Measurements from ENCODE around the gene RBBP9. TPM values are rescaled to one million over a fixed set of nuclear protein-coding genes. Genes with fewer than 3 reads are reported as not detected.

The RBBP9 gene
- total RNA-seq, 1 experiment from 2014 or later = 34.7 TPM

- Mint-ChIP-seq H3K27me3 (ENCODE audit: insufficient read depth, unreplicated experiment) (no peaks in the 10 kb centered on the region), H3K27ac (ENCODE audit: unreplicated experiment) (no peak overlapping the region), H3K9me3 (ENCODE audit: unreplicated experiment) (peaks cover 9% of the 10 kb centered on the region), H3K4me3 (ENCODE audit: unreplicated experiment) (no peak overlapping the region), H3K36me3 (ENCODE audit: insufficient read depth, unreplicated experiment) (no peaks in the 10 kb centered on the region), H3K4me1 (ENCODE audit: low read depth, unreplicated experiment) (no peaks in the 10 kb centered on the region)
- H3K4me1 ChIP-seq = no peaks in the 10 kb centered on the region
- H3K9me3 ChIP-seq = no peaks in the 10 kb centered on the region
- H3K36me3 ChIP-seq (ENCODE audit: control insufficient read depth, insufficient read depth, low read length) = no peaks in the 10 kb centered on the region
- ChIA-PET POLR2A (no interaction called here), CTCF (no interaction called here)
- intact Hi-C loops (cut with micrococcal nuclease; ENCODE audit: unreplicated experiment) = no loop called here
- no peaks in the 10 kb centered on the region for H3K27me3 ChIP-seq (replicated peaks; ENCODE audit: control insufficient read depth, insufficient read depth, low read length)
- TF ChIP-seq, protein P1, sequence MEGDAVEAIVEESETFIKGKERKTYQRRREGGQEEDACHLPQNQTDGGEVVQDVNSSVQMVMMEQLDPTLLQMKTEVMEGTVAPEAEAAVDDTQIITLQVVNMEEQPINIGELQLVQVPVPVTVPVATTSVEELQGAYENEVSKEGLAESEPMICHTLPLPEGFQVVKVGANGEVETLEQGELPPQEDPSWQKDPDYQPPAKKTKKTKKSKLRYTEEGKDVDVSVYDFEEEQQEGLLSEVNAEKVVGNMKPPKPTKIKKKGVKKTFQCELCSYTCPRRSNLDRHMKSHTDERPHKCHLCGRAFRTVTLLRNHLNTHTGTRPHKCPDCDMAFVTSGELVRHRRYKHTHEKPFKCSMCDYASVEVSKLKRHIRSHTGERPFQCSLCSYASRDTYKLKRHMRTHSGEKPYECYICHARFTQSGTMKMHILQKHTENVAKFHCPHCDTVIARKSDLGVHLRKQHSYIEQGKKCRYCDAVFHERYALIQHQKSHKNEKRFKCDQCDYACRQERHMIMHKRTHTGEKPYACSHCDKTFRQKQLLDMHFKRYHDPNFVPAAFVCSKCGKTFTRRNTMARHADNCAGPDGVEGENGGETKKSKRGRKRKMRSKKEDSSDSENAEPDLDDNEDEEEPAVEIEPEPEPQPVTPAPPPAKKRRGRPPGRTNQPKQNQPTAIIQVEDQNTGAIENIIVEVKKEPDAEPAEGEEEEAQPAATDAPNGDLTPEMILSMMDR (IDR thresholded peaks at IDR 0.05; ENCODE audit: insufficient read depth in 1 of 2, low read depth in 1 of 2, low read length in 1 of 2, severe bottlenecking in 1 of 2, unreplicated experiment in 1 of 2) = no peak
- no peak for DNase-seq
- no TSS peak for BruUV-seq (replicated peaks)
- no peak overlapping the region for H3K4me3 ChIP-seq (ENCODE audit: low read depth, low read length)
Observed at GRCh38 chr20:18456600-18456999, 40.4 kb downstream of the RBBP9 start.

DNA sequence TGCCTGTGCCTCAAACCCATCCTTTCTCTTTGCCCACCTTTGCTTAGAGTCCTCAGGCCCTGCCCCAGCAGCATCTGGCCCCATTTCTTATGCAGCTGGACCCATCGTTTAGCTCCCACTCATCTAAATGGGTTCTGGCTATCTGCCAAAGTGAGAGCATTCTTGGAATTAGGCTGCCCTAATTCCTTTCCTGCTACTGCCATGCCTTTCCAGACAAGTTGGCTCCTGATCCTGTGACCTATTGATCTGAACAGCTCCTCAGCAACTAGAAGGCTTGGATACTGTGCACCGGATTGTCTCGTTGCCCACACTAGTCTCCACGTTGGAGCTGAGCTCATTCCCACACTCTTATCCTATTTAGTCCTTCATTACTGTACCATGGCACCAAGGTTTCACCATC lies 53.1 kb downstream of the RBBP9 start:
- Mint-ChIP-seq H3K9me3 (ENCODE audit: unreplicated experiment) (no peaks in the 10 kb centered on the region), H3K4me1 (ENCODE audit: low read depth, unreplicated experiment) (no peaks in the 10 kb centered on the region), H3K4me3 (ENCODE audit: unreplicated experiment) (no peak overlapping the region), H3K36me3 (ENCODE audit: insufficient read depth, unreplicated experiment) (no peaks in the 10 kb centered on the region), H3K27ac (ENCODE audit: unreplicated experiment) (no peak overlapping the region), H3K27me3 (ENCODE audit: insufficient read depth, unreplicated experiment) (no peaks in the 10 kb centered on the region)
- TF ChIP-seq, protein P1 (IDR thresholded peaks at IDR 0.05; ENCODE audit: insufficient read depth in 1 of 2, low read depth in 1 of 2, low read length in 1 of 2, severe bottlenecking in 1 of 2, unreplicated experiment in 1 of 2) = no peak
- intact Hi-C loops (cut with micrococcal nuclease; ENCODE audit: unreplicated experiment) = no loop called here
- Histone ChIP-seq H3K27me3 (replicated peaks; ENCODE audit: control insufficient read depth, insufficient read depth, low read length) (no peaks in the 10 kb centered on the region), H3K36me3 (ENCODE audit: control insufficient read depth, insufficient read depth, low read length) (no peaks in the 10 kb centered on the region), H3K4me3 (ENCODE audit: low read depth, low read length) (no peak overlapping the region), H3K4me1 (no peaks in the 10 kb centered on the region), H3K9me3 (no peaks in the 10 kb centered on the region)
- POLR2A ChIA-PET = no interaction called here
- no TSS peak for BruUV-seq (replicated peaks)
- DNase-seq = no peak
- CTCF ChIA-PET = no interaction called here

DNA sequence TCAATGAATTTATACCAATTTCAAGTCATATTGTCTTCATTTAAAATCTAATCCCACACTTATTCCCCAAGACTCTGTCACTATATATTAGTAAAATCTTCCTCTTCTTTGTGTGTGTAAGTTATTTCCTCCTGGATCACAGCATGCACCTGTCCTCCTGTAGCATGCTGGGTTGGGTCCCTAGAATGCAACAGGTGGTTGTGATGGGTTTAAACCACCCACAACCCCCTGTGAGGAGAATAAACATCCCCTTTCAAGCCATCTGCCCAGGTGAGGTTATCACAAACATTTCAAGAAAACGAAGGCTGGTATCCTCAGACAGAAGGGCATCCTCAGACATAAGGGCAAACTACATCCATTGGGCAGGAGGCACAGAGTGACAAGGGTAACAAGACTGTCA lies 56.6 kb downstream of the RBBP9 start:
- H3K36me3 ChIP-seq (ENCODE audit: control insufficient read depth, insufficient read depth, low read length) = no peaks in the 10 kb centered on the region
- H3K9me3 Mint-ChIP-seq (ENCODE audit: unreplicated experiment) = no peaks in the 10 kb centered on the region
- TF ChIP-seq, protein P1 (IDR thresholded peaks at IDR 0.05; ENCODE audit: insufficient read depth in 1 of 2, low read depth in 1 of 2, low read length in 1 of 2, severe bottlenecking in 1 of 2, unreplicated experiment in 1 of 2) = no peak
- no peak overlapping the region for H3K4me3 ChIP-seq (ENCODE audit: low read depth, low read length)
- no peaks in the 10 kb centered on the region for H3K4me1 ChIP-seq
- H3K27ac Mint-ChIP-seq (ENCODE audit: unreplicated experiment) = no peak overlapping the region
- no peak overlapping the region for H3K4me3 Mint-ChIP-seq (ENCODE audit: unreplicated experiment)
- CTCF ChIA-PET = no interaction called here
- no peaks in the 10 kb centered on the region for H3K27me3 Mint-ChIP-seq (ENCODE audit: insufficient read depth, unreplicated experiment)
- no peaks in the 10 kb centered on the region for H3K27me3 ChIP-seq (replicated peaks; ENCODE audit: control insufficient read depth, insufficient read depth, low read length)
- POLR2A ChIA-PET = no interaction called here
- H3K36me3 Mint-ChIP-seq (ENCODE audit: insufficient read depth, unreplicated experiment) = no peaks in the 10 kb centered on the region
- H3K4me1 Mint-ChIP-seq (ENCODE audit: low read depth, unreplicated experiment) = no peaks in the 10 kb centered on the region
- H3K9me3 ChIP-seq = no peaks in the 10 kb centered on the region
- BruUV-seq (replicated peaks) = no TSS peak
- DNase-seq = no peak
- intact Hi-C loops (cut with micrococcal nuclease; ENCODE audit: unreplicated experiment) = no loop called here
